ENCODE measurements around the gene SMARCAD1. TPM values are rescaled to one million over a fixed set of nuclear protein-coding genes. Genes with fewer than 3 reads are reported as not detected.
A peak's percentile ranks its signal among the peaks of the same experiment; 100 is the strongest.

SMARCAD1 gene
- total and polyA plus RNA-seq, 9 of the 15 experiments (the other 6 are each of a cell fraction or from before 2014, with no cell fraction given): 11.2 to 52.2 (median 34.6) TPM

- TF ChIP-seq ELF2 (CRISPR knock-in tag; IDR thresholded peaks at IDR 0.05): no peak
- TF ChIP-seq ZBTB33 (CRISPR knock-in tag; IDR thresholded peaks at IDR 0.05): peak; percentile 72
- Histone ChIP-seq H3K9me3 (replicated peaks; ENCODE audit: control insufficient read depth, insufficient read depth, low read depth, low read length) (no peaks in the 10 kb centered on the region), H3K9ac (ENCODE audit: insufficient read depth in 1 of 2, low read depth in 2 of 2, low read length in 2 of 2) (no peak overlapping the region), H3K27me3 (ENCODE audit: control insufficient read depth in 2 of 2, insufficient read depth in 2 of 2, low read length in 2 of 2) (no peaks in the 10 kb centered on the region; a peak in 1 of 5 replicates), H3K4me3 (no peak overlapping the region), H3K36me3 (ENCODE audit: control insufficient read depth, insufficient read depth, low read length) (no peaks in the 10 kb centered on the region), H3K27ac (ENCODE audit: extremely low read depth, low read depth, low read length) (no peak overlapping the region), H3K4me2 (ENCODE audit: insufficient read depth, low read length) (no peak overlapping the region), H4K20me1 (replicated peaks; ENCODE audit: control insufficient read depth, insufficient read depth, low read length) (no peaks in the 10 kb centered on the region), H3K79me2 (ENCODE audit: control insufficient read depth, insufficient read depth, low read length) (no peaks in the 10 kb centered on the region), H3K9me1 (ENCODE audit: control insufficient read depth, insufficient read depth, low read length) (no peaks in the 10 kb centered on the region), H2AFZ (ENCODE audit: low read depth, low read length) (peak overlapping the region; percentile 27), H3K4me1 (replicated peaks in 1 of 2; ENCODE audit: control insufficient read depth in 2 of 2, insufficient read depth in 2 of 2, low read length in 2 of 2) (peaks cover 0 to 2% of the 10 kb centered on the region in 2 experiments; a peak in 1 of 5 replicates)
- ATAC-seq: no peak
- in situ Hi-C loops (cut with MboI): no loop called here
- intact Hi-C loops (cut with micrococcal nuclease): no loop called here
- no peak for DNase-seq (ENCODE audit: extremely low read depth in 1 of 4, low spot score in 3 of 4)
- CTCF ChIA-PET (ENCODE audit: low intra/inter-chr PET ratio): no interaction called here
- BruUV-seq (replicated peaks): no TSS peak
- FAIRE-seq: no peak
- 80% methylated on average over 9 of the region's 9 CpGs for WGBS (ENCODE audit: insufficient coverage, low coverage, missing lambda C conversion rate)
- POLR2A ChIA-PET: interaction anchor here (1.5 kb wide), 1 partner anchor 9 kb away, joined by 3 read pairs; no protein-coding TSS in a partner anchor
Measured at GRCh38 chr4:94339779-94340178, 132.1 kb downstream of the SMARCAD1 start.

Other genes with a start within 250 kb of the SMARCAD1 start
- not detected in 2 replicates for gene HPGDS, start 135.0 kb downstream of the SMARCAD1 start, total RNA-seq (2014; rRNA removed)
- 0.16 TPM in 1 of 2 replicates, not detected in the other for gene HPGDS, start 135.0 kb downstream of the SMARCAD1 start, total RNA-seq (2014; rRNA removed; fragmentation: Illumina TruSeq; extraction: Trizol)
- 0.36 and 0.53 TPM in 2 replicates for gene HPGDS, start 135.0 kb downstream of the SMARCAD1 start, total RNA-seq (2015; rRNA removed; fragmentation: Illumina TruSeq; extraction: Trizol)
- gene HPGDS, start 135.0 kb downstream of the SMARCAD1 start, total RNA-seq (2021): not detected in 2 replicates
- gene HPGDS, start 135.0 kb downstream of the SMARCAD1 start, polyA plus RNA-seq (2011; rRNA removed): 0.07 TPM in 1 of 2 replicates, not detected in the other
- 0.19 TPM in 1 of 2 replicates, not detected in the other for gene HPGDS, start 135.0 kb downstream of the SMARCAD1 start, polyA plus RNA-seq (2014; fragmentation: Illumina TruSeq; extraction: Trizol)
- gene HPGDS, start 135.0 kb downstream of the SMARCAD1 start, polyA plus RNA-seq (2014; fragmentation: Nextera tagmentation; extraction: Ambion mirVana): under 1 TPM; 0.07 to 0.14 TPM
- gene HPGDS, start 135.0 kb downstream of the SMARCAD1 start, polyA plus RNA-seq (2014; rRNA removed): not detected in 2 replicates
- gene PDLIM5, start 244.1 kb downstream of the SMARCAD1 start, total RNA-seq (2014; rRNA removed): 36.9 and 48.3 TPM in 2 replicates
- gene PDLIM5, start 244.1 kb downstream of the SMARCAD1 start, total RNA-seq (2014; rRNA removed; fragmentation: Illumina TruSeq; extraction: Trizol): 79.8 and 82.1 TPM in 2 replicates
- 58.5 and 62.5 TPM in 2 replicates for gene PDLIM5, start 244.1 kb downstream of the SMARCAD1 start, total RNA-seq (2015; rRNA removed; fragmentation: Illumina TruSeq; extraction: Trizol)
- gene PDLIM5, start 244.1 kb downstream of the SMARCAD1 start, total RNA-seq (2021): 89.9 and 97.5 TPM in 2 replicates
- 100 and 126 TPM in 2 replicates for gene PDLIM5, start 244.1 kb downstream of the SMARCAD1 start, polyA plus RNA-seq (2011; rRNA removed)
- 117 and 127 TPM in 2 replicates for gene PDLIM5, start 244.1 kb downstream of the SMARCAD1 start, polyA plus RNA-seq (2014; fragmentation: Illumina TruSeq; extraction: Trizol)
- gene PDLIM5, start 244.1 kb downstream of the SMARCAD1 start, polyA plus RNA-seq (2014; fragmentation: Nextera tagmentation; extraction: Ambion mirVana): 10 to 100 TPM; 42.2 to 55.8 TPM
- gene PDLIM5, start 244.1 kb downstream of the SMARCAD1 start, polyA plus RNA-seq (2014; rRNA removed): 39.0 and 47.9 TPM in 2 replicates

Measured in K562 (cell line).